Activated CD4-positive, alpha-beta T cell treated with anti-CD3 and anti-CD28 coated beads for 24 hours (primary cell): ENCODE data around the gene VSTM2L.
"Not testable (repeated sequence)": the region's sequence is repeated elsewhere in the genome, so short reads cannot be mapped to it uniquely, and the experiment has no call there.

Experiments used
- DNase-seq, 2 donors: peaks; one replicate each; pipeline ENCODE4 v3.0.0-alpha.2; 2020; ENCODE audit warnings: low read depth in 2 of 2

The VSTM2L gene

GRCh38 chr20:37937686-37938085 lies 34.8 kb downstream of the VSTM2L start:
- no peak for DNase-seq

GRCh38 chr20:37938181-37938750 lies 35.3 kb downstream of the VSTM2L start:
- no peak for DNase-seq

- DNase-seq = no peak
Observed at GRCh38 chr20:37938954-37939353, 36.0 kb downstream of the VSTM2L start.

- DNase-seq = no peak
Observed at GRCh38 chr20:37939701-37940560, 37.0 kb downstream of the VSTM2L start.

GRCh38 chr20:37940858-37941257 lies 37.9 kb downstream of the VSTM2L start:
- no peak for DNase-seq

- no peak for DNase-seq
Observed at GRCh38 chr20:37941332-37941731, 38.4 kb downstream of the VSTM2L start.

- no peak for DNase-seq
Observed at GRCh38 chr20:37941992-37942391, 39.1 kb downstream of the VSTM2L start.

GRCh38 chr20:37943033-37943432 lies 40.1 kb downstream of the VSTM2L start:
- no peak for DNase-seq

GRCh38 chr20:37943501-37944455 lies 40.9 kb downstream of the VSTM2L start:
- no peak for DNase-seq

GRCh38 chr20:37944456-37944981 lies 41.6 kb downstream of the VSTM2L start:
- no peak for DNase-seq

GRCh38 chr20:37945091-37945547 lies 42.2 kb downstream of the VSTM2L start:
- no peak for DNase-seq

- DNase-seq = no peak
Observed at GRCh38 chr20:37946946-37947345, 44.0 kb downstream of the VSTM2L start.

- no peak for DNase-seq
Observed at GRCh38 chr20:37947943-37948342, 45.0 kb downstream of the VSTM2L start.

GRCh38 chr20:37948956-37949355 lies 46.0 kb downstream of the VSTM2L start:
- DNase-seq = no peak

- DNase-seq = no peak
Observed at GRCh38 chr20:37954190-37954589, 51.3 kb downstream of the VSTM2L start.

GRCh38 chr20:37954626-37955025 lies 51.7 kb downstream of the VSTM2L start:
- no peak for DNase-seq

GRCh38 chr20:37955511-37955910 lies 52.6 kb downstream of the VSTM2L start:
- DNase-seq = no peak

GRCh38 chr20:37956107-37956585 lies 53.2 kb downstream of the VSTM2L start:
- no peak for DNase-seq

GRCh38 chr20:37958856-37959520 lies 56.1 kb downstream of the VSTM2L start:
- DNase-seq = no peak

- no peak for DNase-seq
Observed at GRCh38 chr20:37961066-37961465, 58.1 kb downstream of the VSTM2L start.

GRCh38 chr20:37963483-37963882 lies 60.6 kb downstream of the VSTM2L start:
- DNase-seq = not testable (repeated sequence)
